ENCODE measurements around the gene RAB15.

RAB15 gene

GRCh38 chr14:64956697-64957406 lies 15.3 kb downstream of the RAB15 start:
- no peak for DNase-seq (ENCODE audit: extremely low read depth in 1 of 2, low read depth in 1 of 2)

- DNase-seq (ENCODE audit: extremely low read depth in 1 of 2, low read depth in 1 of 2) = no peak
These were observed 16.8 kb downstream of the RAB15 start for GRCh38 chr14:64955297-64955696.

DNA sequence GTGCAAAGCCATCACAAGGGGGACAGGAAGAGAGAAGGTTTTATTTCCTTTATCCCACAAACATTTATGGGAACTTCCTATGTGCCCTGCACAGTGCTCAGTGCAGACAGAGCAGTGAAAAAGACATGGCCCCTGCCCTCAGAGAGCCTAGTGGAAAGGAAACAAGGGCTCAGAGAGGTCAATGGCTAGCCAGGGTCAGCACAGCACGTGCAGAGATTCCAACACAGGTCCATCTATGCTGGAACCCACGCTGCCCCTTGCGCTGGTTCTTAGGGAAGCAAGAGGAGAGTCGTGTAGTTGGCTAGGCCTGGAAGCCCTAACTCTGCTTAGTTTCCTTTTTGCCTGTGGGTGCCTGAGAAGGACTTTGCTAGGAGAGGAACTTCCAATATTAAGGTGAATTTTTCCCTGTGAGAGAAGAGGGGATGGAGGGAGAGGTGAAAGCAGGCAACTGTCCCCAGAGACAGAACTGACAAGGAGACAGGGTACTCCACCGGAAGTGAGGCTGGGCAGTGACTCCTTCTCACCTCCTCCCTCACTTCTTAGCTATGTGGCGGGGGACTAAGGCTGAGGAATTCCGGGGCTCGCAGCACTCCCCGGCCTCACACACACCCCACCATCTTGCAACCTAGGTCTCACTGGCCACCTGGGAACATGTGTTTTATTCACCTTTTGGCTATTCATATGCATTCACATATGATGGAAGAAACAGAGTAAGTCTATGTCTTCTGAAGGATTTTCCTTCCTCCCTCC lies 17.5 kb downstream of the RAB15 start:
- no peak for DNase-seq (ENCODE audit: extremely low read depth in 1 of 2, low read depth in 1 of 2)

GRCh38 chr14:64953661-64954060 lies 18.5 kb downstream of the RAB15 start:
- DNase-seq (ENCODE audit: extremely low read depth in 1 of 2, low read depth in 1 of 2) = no peak

- no peak for DNase-seq (ENCODE audit: extremely low read depth in 1 of 2, low read depth in 1 of 2)
These were observed 18.9 kb downstream of the RAB15 start for GRCh38 chr14:64953310-64953654.

DNA sequence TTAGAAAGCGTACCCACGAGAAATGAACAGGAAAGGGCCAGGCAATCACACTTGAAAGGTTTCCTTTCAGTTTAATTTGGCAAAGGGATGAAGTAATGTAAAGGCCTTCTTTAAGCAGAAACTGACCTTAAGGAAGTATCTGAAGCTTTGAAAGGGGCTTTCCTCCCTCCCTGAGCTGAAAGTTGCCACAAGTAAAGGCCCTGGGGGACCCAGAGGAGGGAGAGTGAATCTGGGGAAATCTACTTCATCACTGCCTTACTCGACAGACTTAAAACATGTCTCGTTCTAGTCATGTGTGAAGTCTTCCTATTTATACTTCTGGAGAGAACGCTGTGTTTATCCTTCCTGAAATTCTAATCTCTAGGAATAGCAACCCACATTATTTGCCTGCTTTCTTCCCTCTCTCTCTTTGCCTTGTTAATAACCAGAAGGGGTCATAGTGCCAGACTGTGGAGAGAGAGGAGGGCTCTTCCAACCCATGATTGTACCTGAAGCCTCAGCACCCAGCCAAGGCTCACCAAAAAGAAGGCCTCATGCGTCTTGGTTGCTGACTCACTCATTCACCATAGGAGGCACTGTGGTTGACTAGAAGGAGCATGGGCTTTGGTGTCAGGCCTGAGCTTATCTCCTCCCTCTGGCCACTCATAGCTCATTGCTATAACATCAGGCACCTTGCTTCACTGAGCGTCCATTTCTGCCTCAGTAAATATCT lies 19.4 kb downstream of the RAB15 start:
- no peak for DNase-seq (ENCODE audit: extremely low read depth in 1 of 2, low read depth in 1 of 2)

DNA sequence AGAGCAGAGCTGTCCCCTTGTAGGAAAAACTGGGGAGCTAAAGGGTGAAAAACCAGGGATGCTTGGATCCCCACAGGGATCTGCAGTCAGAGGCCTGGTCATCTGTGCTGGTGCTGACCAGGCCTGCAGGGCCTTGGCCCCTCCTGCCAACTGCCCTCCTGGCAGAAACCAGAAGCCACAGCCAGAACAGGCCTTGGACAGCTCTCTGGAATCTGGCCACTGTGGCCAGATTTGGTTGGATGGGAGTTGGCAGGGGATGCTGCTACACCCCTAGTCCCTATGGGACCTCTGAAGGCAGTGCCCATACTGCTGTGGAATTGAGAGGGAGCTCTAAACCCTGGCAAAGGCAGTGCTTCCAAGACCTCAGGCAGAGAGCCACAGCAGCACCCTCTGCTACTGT lies 20.4 kb downstream of the RAB15 start:
- DNase-seq (ENCODE audit: extremely low read depth in 1 of 2, low read depth in 1 of 2) = no peak

DNA sequence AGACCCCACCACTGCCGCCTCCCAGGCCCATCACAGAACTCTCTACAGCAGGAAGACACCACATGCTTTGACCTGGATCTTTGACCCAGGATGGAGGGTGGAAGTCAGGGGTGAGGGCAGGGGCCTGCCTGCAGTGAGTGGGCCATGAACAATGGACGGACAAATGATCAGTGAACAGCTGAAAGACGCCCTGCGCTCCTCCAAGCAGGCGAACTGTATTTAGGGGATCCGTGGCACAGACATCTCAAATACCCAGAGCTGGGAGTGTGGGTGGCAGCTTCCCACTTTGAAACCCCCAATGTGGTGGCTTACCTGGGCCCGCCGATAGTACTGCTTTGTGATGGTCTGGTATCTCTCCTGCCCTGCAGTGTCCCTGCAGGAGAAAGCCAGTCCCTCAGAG lies 20.8 kb downstream of the RAB15 start:
- no peak for DNase-seq (ENCODE audit: extremely low read depth in 1 of 2, low read depth in 1 of 2)

DNA sequence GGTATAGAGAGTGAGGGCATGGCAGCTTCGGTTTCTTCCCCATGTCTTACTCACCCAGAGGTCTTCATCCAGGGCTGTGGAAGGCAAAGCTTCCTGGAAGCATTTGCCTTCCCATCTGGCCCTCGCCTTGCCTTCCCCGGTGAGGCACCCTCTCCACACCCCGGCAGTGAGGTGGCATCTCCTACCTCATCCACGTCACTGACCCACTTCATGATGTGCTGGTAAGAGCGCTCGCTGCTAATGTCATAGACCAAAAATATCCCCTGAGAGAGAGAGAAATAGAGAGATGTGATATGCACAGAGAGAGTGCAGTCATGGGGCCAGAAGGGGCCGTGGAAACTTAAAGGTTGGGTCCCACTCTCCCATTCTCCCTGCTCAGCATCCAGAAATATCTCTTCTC lies 21.2 kb downstream of the RAB15 start:
- no peak for DNase-seq (ENCODE audit: extremely low read depth in 1 of 2, low read depth in 1 of 2)

DNA sequence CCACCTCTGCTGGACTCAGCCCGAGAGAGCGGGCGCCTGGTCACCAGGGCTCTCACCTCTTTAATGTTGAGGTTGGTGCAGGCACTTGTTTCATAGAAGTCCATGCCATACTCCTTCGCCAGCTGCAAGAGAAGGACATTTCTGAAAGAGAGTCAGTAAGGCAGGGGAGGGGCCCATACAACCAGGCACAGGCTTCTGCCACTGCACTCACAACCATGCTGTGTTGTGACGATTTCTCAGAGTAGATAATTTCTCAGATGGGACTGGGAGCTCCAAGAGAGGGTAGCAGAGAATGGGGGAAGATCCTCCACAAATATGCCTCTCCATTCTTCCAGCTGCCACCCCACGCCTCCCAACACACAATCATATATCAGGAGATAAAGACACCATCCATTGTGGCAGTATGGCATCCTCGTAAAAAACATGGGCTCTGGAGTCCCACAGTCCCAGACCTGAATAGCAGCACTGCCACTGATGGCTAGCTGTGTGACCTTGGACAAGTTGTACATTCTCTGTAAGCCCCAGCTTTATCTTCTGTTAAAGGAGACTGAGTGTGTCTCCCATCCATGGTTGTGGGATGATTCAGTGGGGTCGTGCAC lies 23.4 kb downstream of the RAB15 start:
- no peak for DNase-seq (ENCODE audit: extremely low read depth in 1 of 2, low read depth in 1 of 2)

DNA sequence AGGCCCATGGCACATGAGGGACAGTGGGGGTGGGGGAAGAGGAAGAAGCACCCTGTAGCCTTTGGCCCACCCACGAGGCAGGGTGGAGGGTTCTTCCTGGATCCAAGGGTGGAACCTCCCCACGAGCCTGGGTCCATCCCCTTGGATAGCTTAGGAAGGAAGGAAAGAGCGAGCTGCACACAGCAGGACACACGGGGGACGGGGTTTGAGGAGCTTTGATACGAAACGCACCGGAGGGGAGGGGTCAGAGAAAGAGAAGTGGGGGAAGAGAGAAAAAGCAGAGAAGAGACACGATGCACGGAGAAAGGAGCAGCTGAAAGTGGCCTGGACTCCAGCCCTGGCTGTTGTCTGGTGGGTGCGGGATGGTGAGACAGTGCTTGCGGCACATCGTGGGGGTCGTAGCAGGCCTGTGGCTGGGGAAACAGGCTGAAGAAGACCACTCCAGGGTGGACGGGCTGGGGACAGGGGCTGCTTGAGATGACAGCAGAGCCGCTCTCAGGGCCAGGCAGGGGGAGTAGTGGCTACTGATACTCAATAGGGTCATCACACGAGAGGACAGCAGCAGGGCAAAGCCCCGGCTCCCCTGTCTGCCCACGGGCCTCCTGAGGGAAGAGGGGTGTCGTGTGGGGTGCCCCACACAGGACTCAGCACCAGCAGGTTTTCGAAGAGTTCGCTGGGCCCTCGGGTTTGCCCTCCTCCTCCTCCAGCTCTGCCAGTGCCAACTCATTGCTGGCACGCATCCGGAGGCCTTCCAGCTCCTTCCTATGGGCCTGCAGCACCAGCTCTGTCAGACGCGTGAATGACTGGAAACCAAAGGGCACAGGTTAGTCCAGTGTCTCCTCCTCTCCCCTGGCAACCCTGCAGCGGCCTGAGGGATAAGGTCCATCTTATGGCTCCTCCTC lies 24.2 kb downstream of the RAB15 start:
- no peak for DNase-seq (ENCODE audit: extremely low read depth in 1 of 2, low read depth in 1 of 2)

GRCh38 chr14:64946310-64947045 lies 25.7 kb downstream of the RAB15 start:
- no peak for DNase-seq (ENCODE audit: extremely low read depth in 1 of 2, low read depth in 1 of 2)

DNA sequence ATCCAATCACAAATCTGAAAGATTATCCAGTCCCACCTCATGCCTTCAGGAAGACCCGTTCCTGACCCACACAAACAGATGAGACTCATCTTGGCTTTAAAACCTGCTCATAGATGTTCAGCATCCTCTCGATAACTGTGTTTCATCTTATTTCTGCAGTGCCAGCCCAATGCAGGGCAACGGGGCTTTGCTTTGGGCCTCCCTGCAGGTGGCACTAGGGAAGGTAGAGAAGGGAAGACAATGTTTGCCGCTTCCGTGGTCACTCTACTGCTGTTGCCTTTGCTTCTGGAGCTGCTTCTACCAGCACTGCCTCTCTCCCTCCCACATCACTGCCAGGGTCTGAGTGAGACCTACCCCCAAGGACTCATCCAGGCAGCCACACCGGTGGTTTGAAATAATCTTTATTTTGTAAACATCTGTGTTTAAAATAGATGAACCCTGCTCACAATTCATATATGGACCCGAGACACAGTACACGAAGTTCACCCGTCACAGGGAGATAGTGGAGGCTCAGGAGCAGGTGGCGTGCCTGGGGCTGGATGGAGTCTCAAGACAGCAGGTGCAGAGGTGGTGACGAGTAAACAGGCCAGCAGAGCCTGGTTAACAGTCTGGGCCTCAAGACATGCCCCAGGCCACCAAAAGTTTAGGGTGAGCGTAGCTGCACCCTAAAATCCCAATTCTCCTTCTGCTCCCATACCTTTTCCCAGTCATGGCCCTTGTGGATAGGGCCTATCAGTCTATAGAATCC lies 26.5 kb downstream of the RAB15 start:
- DNase-seq (ENCODE audit: extremely low read depth in 1 of 2, low read depth in 1 of 2) = no peak

GRCh38 chr14:64944861-64945260 lies 27.3 kb downstream of the RAB15 start:
- DNase-seq (ENCODE audit: extremely low read depth in 1 of 2, low read depth in 1 of 2) = no peak

- no peak for DNase-seq (ENCODE audit: extremely low read depth in 1 of 2, low read depth in 1 of 2)
These were observed 28.1 kb downstream of the RAB15 start for GRCh38 chr14:64944041-64944440.

GRCh38 chr14:64943556-64943955 lies 28.6 kb downstream of the RAB15 start:
- no peak for DNase-seq (ENCODE audit: extremely low read depth in 1 of 2, low read depth in 1 of 2)

DNA sequence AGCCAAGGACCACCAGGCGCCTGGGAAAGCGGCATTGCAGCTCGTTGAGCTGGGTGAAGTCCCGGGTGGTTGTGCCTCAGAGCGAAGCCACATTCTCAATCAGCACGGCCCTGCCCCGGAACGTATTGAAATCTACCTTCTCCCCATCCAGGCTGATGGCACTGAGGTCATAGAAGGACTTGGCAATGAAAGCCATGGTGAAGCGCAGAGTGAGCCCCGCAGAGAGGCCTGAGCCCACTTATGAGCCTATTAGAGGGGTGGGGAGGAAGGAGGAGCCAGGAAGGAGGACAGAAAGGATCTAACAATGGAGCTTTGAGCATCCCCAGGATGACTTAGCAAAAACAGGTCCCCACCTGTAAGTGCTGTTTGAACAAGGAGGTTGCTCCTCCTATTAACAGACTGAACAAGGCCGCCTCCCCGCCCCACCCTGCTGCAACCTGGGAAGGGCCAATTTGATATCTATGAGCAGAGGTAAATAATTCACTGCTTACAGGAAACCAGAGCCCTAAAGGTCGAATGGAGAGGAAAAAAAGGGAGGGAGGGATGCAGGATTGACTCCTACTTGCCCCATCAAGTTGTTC lies 29.5 kb downstream of the RAB15 start, which contains the start of gene GPX2:
TSS of gene GPX2 (minus strand) at position 215 of the 581 bp plus-strand sequence. CDS start at position 196, 19 bp downstream.
- DNase-seq (ENCODE audit: extremely low read depth in 1 of 2, low read depth in 1 of 2) = no peak

DNA sequence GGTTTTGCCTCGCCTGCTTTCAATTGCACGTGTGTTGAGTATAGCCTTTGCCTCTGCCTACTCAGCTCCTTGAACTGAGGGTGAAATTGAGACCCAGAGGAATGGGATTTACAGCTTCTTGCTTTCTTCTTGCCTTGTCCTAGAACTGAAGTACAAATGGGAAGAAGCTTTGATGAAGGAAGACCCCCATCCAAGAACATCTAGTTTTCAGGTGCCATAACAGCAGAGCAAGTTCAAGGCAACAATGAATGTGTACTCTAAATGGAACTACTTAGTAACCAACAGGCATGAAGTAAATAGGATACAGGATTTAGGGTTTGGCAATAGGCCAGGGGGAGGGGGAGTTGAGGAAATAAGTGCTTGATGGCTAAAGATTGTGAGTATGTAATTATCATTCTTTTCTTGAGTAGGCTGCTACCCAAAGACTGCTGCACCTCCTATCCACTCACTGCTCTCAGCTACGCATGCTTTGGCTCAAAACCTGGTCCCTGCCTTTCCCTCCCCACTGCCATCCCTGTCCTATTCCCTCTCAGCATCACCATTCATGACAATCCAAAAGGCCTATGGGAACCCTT lies 31.7 kb downstream of the RAB15 start:
- DNase-seq (ENCODE audit: extremely low read depth in 1 of 2, low read depth in 1 of 2) = no peak
